SU-DHL-6 (cell line): ENCODE measurements around the gene SPTLC3.

Source experiments
- CTCF ChIP-seq: fragments of 200-600 bp; sonication (generic); IDR thresholded peaks from one replicate; pipeline ENCODE4 v1.5.1; 2017; ENCODE audit warnings: antibody characterized with exemption, mild to moderate bottlenecking, low read length, moderate library complexity; ENCODE audit not compliant: insufficient read depth, poor library complexity, severe bottlenecking
- EZH2phosphoT487 ChIP-seq: fragments of 200-600 bp; sonication (generic), shearing (Covaris generic); conservative IDR thresholded peaks from 2 replicates; pipeline ENCODE4 v1.6.1; 2018; ENCODE audit warnings: mild to moderate bottlenecking, antibody characterized with exemption, low read length, moderate library complexity, mixed read lengths

GRCh38 chr20:13166011-13166410, 157.2 kb downstream of the SPTLC3 start:
- no peak for TF ChIP-seq CTCF
- no peak for TF ChIP-seq EZH2phosphoT487
